ENCODE measurements around the gene ZNF565.
A peak's percentile ranks its signal among the peaks of the same experiment; 100 is the strongest.
"Not testable (repeated sequence)": the region's sequence is repeated elsewhere in the genome, so short reads cannot be mapped to it uniquely, and the experiment has no call there.

ZNF565 gene

DNA sequence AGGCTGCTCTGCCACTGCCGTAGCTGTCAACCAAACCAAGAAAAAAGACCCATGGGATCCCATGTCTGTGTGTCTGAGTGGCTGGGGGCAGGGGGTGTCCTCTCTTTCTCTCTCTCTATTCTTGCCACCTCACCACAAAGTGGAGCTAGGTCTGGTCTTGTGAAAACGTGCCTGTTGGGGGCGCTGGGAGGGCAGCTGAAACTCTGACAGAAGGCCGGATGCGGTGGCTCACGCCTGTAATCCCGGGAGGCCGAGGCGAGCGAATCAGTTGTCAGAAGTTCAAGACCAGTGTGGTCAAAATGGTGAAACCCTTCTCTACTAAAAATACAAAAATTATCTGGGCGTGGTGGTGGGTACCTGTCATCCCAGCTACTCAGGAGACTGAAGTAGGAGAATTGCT is 29.6 kb upstream of the ZNF565 start:
- ATAC-seq = no peak
- TF ChIP-seq OSR1 (CRISPR knock-in tag; IDR thresholded peaks at IDR 0.05) (no peak), TCF4 (CRISPR knock-in tag; IDR thresholded peaks at IDR 0.05; ENCODE audit: borderline replicate concordance) (no peak), BACH2 (CRISPR knock-in tag; IDR thresholded peaks at IDR 0.05; ENCODE audit: borderline replicate concordance) (no peak), SNAI2 (CRISPR knock-in tag; IDR thresholded peaks at IDR 0.05) (no peak), CSDC2 (CRISPR knock-in tag; IDR thresholded peaks at IDR 0.05) (no peak), ZFP3 (CRISPR knock-in tag; IDR thresholded peaks at IDR 0.05) (no peak)

DNA sequence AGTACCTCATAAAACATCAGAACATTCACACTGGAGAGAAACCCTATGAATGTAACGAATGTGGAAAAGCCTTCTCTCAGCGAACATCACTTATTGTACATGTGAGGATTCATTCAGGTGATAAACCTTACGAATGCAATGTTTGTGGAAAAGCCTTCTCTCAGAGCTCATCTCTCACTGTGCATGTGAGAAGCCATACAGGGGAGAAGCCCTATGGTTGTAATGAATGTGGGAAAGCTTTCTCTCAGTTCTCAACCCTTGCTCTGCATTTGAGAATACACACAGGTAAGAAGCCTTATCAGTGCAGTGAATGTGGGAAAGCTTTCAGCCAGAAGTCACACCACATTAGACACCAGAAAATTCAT is 22.5 kb upstream of the ZNF565 start:
- ATAC-seq = no peak
- no peak for TF ChIP-seq CREB5 (CRISPR knock-in tag; IDR thresholded peaks at IDR 0.05; ENCODE audit: low read depth)
- TF ChIP-seq CSRNP3 (CRISPR knock-in tag; IDR thresholded peaks at IDR 0.05) = no peak
- TF ChIP-seq ZC3H10 (CRISPR knock-in tag; IDR thresholded peaks at IDR 0.05) = no peak
- no peak for TF ChIP-seq PPARA (CRISPR knock-in tag; IDR thresholded peaks at IDR 0.05; ENCODE audit: borderline replicate concordance)
- no peak for TF ChIP-seq RARB (CRISPR knock-in tag; IDR thresholded peaks at IDR 0.05)
- TF ChIP-seq, protein P1, sequence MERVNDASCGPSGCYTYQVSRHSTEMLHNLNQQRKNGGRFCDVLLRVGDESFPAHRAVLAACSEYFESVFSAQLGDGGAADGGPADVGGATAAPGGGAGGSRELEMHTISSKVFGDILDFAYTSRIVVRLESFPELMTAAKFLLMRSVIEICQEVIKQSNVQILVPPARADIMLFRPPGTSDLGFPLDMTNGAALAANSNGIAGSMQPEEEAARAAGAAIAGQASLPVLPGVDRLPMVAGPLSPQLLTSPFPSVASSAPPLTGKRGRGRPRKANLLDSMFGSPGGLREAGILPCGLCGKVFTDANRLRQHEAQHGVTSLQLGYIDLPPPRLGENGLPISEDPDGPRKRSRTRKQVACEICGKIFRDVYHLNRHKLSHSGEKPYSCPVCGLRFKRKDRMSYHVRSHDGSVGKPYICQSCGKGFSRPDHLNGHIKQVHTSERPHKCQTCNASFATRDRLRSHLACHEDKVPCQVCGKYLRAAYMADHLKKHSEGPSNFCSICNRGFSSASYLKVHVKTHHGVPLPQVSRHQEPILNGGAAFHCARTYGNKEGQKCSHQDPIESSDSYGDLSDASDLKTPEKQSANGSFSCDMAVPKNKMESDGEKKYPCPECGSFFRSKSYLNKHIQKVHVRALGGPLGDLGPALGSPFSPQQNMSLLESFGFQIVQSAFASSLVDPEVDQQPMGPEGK (CRISPR knock-in tag; IDR thresholded peaks at IDR 0.05; ENCODE audit: borderline replicate concordance) = no peak

DNA sequence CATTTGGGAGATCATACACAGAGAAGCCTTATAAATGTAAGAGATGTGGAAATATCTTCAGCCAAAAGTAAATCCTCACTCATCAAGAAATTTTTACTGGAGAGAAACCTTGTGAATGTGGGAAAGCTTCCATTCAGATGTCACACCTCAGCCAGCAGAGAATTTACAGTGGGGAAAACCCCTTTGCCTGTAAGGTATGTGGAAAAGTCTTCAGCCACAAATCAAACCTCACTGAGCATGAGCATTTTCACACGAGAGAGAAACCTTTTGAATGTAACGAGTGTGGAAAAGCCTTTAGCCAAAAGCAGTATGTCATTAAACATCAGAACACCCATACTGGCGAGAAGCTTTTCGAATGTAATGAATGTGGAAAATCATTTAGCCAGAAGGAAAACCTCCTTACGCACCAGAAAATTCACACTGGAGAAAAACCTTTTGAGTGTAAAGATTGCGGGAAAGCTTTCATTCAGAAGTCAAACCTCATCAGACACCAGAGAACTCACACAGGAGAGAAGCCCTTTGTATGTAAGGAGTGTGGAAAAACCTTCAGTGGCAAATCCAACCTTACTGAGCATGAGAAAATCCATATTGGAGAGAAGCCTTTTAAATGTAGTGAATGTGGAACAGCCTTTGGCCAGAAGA is 22.0 kb upstream of the ZNF565 start:
- ATAC-seq = no peak
- TF ChIP-seq CSDC2 (CRISPR knock-in tag; IDR thresholded peaks at IDR 0.05) = no peak

GRCh38 chr19:36233626-36234025 is 19.2 kb upstream of the ZNF565 start:
- ATAC-seq = not testable (repeated sequence)

DNA sequence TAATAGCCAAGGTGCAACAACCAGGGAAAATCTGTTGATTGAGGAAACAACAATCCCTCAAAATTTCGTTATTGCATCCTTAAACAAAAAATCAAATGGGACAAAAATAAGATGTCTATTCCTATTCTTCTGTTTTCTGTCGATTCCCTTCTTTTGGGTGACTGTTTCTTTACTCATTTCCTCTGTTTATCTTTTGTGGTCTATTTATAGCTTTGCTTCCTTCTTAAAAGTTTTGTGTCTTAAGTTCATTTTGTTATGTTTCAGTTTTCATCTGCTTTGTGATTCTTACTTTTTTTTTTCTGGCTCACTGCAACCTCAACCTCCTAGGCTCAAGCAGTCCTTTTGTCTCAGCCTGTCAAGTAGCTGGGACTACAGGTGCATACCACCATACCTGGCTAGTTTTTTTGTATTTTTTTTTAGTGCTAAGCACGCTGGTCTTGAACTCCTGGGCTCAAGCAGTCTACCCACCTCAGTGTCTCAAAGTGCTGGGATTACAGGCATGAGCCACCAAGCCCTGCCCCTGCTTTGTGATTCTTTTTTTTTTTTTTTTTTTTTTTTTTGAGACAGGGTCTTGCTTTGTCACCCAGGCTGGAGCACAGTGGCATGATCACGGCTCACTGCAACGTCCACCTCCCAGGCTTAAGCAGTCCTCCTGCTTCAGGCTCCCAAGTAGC is 10.9 kb upstream of the ZNF565 start:
- no peak for TF ChIP-seq ZNF8 (CRISPR knock-in tag; IDR thresholded peaks at IDR 0.05)
- no peak for TF ChIP-seq ZNF70 (CRISPR knock-in tag; IDR thresholded peaks at IDR 0.05)
- no peak for TF ChIP-seq GLIS3 (CRISPR knock-in tag; IDR thresholded peaks at IDR 0.05)
- no peak for TF ChIP-seq SNAI2 (CRISPR knock-in tag; IDR thresholded peaks at IDR 0.05)
- 0 out of 3 replicates have a peak, but pooled peaks have one; percentile 36 for ATAC-seq

DNA sequence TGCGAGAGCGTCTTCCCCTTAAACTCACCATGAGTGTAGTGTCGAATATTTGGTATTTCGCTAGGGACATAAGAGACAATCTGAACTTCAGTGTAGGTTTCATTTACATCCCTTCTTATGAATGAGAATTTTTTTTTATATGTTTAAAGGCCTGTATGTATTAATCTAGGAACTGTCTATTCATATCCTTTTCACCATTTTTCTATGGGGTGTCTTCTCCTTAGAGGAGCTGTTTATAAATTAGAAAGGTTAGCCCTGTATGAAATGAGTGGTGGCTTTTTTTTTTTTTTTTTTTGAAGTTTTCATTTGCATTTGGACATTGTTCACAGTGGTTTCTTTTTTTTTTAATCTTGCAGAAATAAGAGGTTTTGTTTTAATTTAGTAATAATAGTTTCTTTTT is 8.0 kb upstream of the ZNF565 start:
- no peak for ATAC-seq
- TF ChIP-seq BACH2 (CRISPR knock-in tag; IDR thresholded peaks at IDR 0.05; ENCODE audit: borderline replicate concordance) (no peak), ZNF565 (CRISPR knock-in tag; conservative IDR thresholded peaks at IDR 0.05; ENCODE audit: low read depth) (no peak), RARB (CRISPR knock-in tag; IDR thresholded peaks at IDR 0.05) (no peak), CSDC2 (CRISPR knock-in tag; IDR thresholded peaks at IDR 0.05) (no peak)
- TF ChIP-seq, protein P1 (CRISPR knock-in tag; IDR thresholded peaks at IDR 0.05; ENCODE audit: borderline replicate concordance) = no peak
- TF ChIP-seq, protein P2, sequence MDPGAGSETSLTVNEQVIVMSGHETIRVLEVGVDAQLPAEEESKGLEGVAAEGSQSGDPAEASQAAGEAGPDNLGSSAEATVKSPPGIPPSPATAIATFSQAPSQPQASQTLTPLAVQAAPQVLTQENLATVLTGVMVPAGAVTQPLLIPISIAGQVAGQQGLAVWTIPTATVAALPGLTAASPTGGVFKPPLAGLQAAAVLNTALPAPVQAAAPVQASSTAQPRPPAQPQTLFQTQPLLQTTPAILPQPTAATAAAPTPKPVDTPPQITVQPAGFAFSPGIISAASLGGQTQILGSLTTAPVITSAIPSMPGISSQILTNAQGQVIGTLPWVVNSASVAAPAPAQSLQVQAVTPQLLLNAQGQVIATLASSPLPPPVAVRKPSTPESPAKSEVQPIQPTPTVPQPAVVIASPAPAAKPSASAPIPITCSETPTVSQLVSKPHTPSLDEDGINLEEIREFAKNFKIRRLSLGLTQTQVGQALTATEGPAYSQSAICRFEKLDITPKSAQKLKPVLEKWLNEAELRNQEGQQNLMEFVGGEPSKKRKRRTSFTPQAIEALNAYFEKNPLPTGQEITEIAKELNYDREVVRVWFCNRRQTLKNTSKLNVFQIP (CRISPR knock-in tag; IDR thresholded peaks at IDR 0.05; ENCODE audit: borderline replicate concordance, low read depth) = no peak
